CD4-positive, CD25-positive, alpha-beta regulatory T cell (primary cell): ENCODE results near the gene TSPAN18. TPM values are rescaled to one million over a fixed set of nuclear protein-coding genes. Genes with fewer than 3 reads are reported as not detected.

Source experiments
- ATAC-seq, 2 donors: fragments of 150-1000 bp; cut with Tn5 transposase; one replicate each; pipeline ENCODE4 v1.10.0; 2021; ENCODE audit warnings: low read depth in 2 of 2, moderate number of reproducible peaks in 2 of 2, moderate library complexity in 1 of 2
- DNase-seq, 3 donors: peaks; one replicate each; pipeline versions ENCODE4 v3.0.0 to v3.0.0-alpha.2; 2012 to 2022; ENCODE audit warnings: mixed read lengths in 1 of 3
- H3K27ac ChIP-seq: one replicate; pipeline ENCODE4 v1.7.0; 2013; ENCODE audit warnings: mild to moderate bottlenecking, low read length; ENCODE audit not compliant: insufficient read depth, poor library complexity, severe bottlenecking
- H3K27me3 ChIP-seq: one replicate; pipeline ENCODE4 v1.7.0; 2013; ENCODE audit warnings: low read length; ENCODE audit not compliant: control insufficient read depth, insufficient read depth
- H3K36me3 ChIP-seq: one replicate; pipeline ENCODE4 v1.7.0; 2013; ENCODE audit warnings: mild to moderate bottlenecking, low read length, moderate library complexity; ENCODE audit not compliant: control insufficient read depth, insufficient read depth
- H3K4me1 ChIP-seq: 2 replicates; pipeline ENCODE4 v1.7.0; 2013; ENCODE audit warnings: mild to moderate bottlenecking, low read length; ENCODE audit not compliant: insufficient read depth, control insufficient read depth, poor library complexity, severe bottlenecking
- H3K4me3 ChIP-seq: one replicate; pipeline ENCODE4 v1.7.0; 2013; ENCODE audit warnings: low read depth, mild to moderate bottlenecking, low read length, moderate library complexity
- H3K9me3 ChIP-seq, 2 experiments: 1 replicate in 1 of 2; 2 replicates in 1 of 2; pipeline ENCODE4 v1.7.0; 2013; ENCODE audit warnings: low read length in 2 of 2, mild to moderate bottlenecking in 1 of 2, moderate library complexity in 1 of 2; ENCODE audit not compliant: control insufficient read depth in 2 of 2
- H3K27ac Mint-ChIP-seq, 3 donors: one replicate each; pipeline ENCODE4 v1.8.0; 2020 to 2022; ENCODE audit warnings: mild to moderate bottlenecking in 3 of 3, mixed read lengths in 3 of 3, moderate library complexity in 2 of 3
- H3K27me3 Mint-ChIP-seq: one replicate; pipeline ENCODE4 v1.8.0; 2022; ENCODE audit warnings: mild to moderate bottlenecking, mixed read lengths
- H3K36me3 Mint-ChIP-seq: one replicate; pipeline ENCODE4 v1.8.0; 2020; ENCODE audit warnings: mixed read lengths
- H3K4me1 Mint-ChIP-seq, 4 donors: one replicate each; pipeline ENCODE4 v1.8.0; 2020 to 2022; ENCODE audit warnings: mixed read lengths in 4 of 4, mild to moderate bottlenecking in 1 of 4
- H3K4me3 Mint-ChIP-seq, 4 donors: one replicate each; pipeline ENCODE4 v1.8.0; 2020 to 2022; ENCODE audit warnings: mild to moderate bottlenecking in 4 of 4, mixed read lengths in 4 of 4, moderate library complexity in 3 of 4
- H3K9me3 Mint-ChIP-seq, 7 donors: one replicate each; pipeline ENCODE4 v1.8.0; 2020 to 2022; ENCODE audit warnings: mixed read lengths in 7 of 7, mild to moderate bottlenecking in 3 of 7, moderate library complexity in 2 of 7
- polyA plus RNA-seq, 4 donors: library from polyadenylated mRNA; unstranded; fragments of 300-500 nt; fragmentation: Illumina TruSeq; gene quantifications; one replicate each; pipeline ENCODE4 v1.2.3, GENCODE V29; 2021
- total RNA-seq: library from RNA; stranded (reverse); gene quantifications from one replicate; pipeline ENCODE4 v1.2.3, GENCODE V29; 2022

TSPAN18 gene
- total and polyA plus RNA-seq, 5 donors from 2014 or later = 3.2 to 36.9 (median 4.9) TPM

DNA sequence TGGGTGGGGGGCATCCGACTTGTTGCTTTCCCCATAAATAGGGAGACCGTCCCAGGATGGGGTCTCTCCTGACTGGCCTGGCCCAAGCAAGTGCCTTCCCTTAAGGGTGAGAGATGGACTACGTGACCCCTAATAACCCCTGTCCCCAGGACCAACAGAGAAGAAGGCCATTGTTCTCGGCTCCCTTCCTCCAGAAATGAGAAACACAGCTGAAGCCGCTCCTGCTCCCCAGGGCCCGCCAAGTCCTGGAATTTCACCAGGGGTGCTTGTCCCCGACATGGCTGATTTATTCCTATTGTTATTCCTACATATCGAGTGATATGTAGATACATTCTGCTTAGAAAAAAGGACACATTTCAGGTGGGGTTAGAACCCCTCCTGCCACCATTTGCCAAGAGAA lies 123.2 kb downstream of the TSPAN18 start:
- H3K9me3 ChIP-seq = peaks cover 4 to 11% of the 10 kb centered on the region in 2 experiments
- no peak for ATAC-seq
- H3K27ac Mint-ChIP-seq = no peak overlapping the region

GRCh38 chr11:44851496-44851895 lies 124.7 kb downstream of the TSPAN18 start:
- Mint-ChIP-seq H3K4me1 (peaks cover 0 to 8% (median 4%) of the 10 kb centered on the region in 4 donors), H3K36me3 (peaks cover 21% of the 10 kb centered on the region), H3K9me3 (peaks cover 0 to 6% (median 2%) of the 10 kb centered on the region in 7 donors), H3K4me3 (no peak overlapping the region), H3K27me3 (no peaks in the 10 kb centered on the region), H3K27ac (no peak overlapping the region)
- H3K27ac ChIP-seq = no peak overlapping the region
- DNase-seq = no peak
- no peaks in the 10 kb centered on the region for H3K36me3 ChIP-seq
- peaks cover 4 to 10% of the 10 kb centered on the region in 2 experiments for H3K9me3 ChIP-seq
- no peak for ATAC-seq
- H3K27me3 ChIP-seq = no peaks in the 10 kb centered on the region
- H3K4me1 ChIP-seq = no peaks in the 10 kb centered on the region
- no peak overlapping the region for H3K4me3 ChIP-seq

More for the DNA sequence above, 123.2 kb downstream of the TSPAN18 start:
- Histone ChIP-seq H3K36me3 (peaks cover 4% of the 10 kb centered on the region), H3K4me1 (no peaks in the 10 kb centered on the region), H3K27me3 (no peaks in the 10 kb centered on the region), H3K27ac (no peak overlapping the region), H3K4me3 (no peak overlapping the region)
- H3K27me3 Mint-ChIP-seq = no peaks in the 10 kb centered on the region
- DNase-seq = no peak
- no peak overlapping the region for H3K4me3 Mint-ChIP-seq
- H3K4me1 Mint-ChIP-seq = peaks cover 0 to 4% (median 2%) of the 10 kb centered on the region in 4 donors
- H3K36me3 Mint-ChIP-seq = peaks cover 30% of the 10 kb centered on the region
- H3K9me3 Mint-ChIP-seq = peaks cover 0 to 17% (median 4%) of the 10 kb centered on the region in 7 donors

DNA sequence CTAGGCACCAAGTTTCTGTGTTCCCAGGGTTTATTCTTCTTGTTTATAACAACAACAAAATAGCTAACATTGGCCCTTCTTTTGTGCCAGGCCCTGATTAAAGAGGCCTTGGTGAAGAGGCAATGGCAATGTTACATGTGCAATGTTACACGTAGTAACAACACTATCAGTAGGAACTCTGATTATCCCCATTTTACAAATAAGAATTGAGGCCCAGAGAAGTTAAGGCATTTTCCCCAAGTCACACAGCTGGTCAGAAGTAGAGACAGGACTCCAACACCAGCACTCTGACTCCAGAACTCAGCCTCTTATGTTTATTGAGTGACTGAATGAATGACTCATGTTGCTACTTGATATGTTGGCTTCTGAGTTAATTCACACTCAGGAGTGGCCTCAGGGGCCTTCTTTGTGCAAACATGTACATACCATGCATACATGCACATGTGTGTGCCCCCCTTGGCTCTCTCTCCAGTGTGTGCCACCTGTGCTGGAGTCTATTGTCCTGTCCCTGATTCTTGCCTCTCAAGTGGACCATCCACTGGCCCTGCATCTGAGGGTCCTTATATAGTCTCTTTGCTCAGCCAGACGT lies 125.5 kb downstream of the TSPAN18 start:
- Mint-ChIP-seq H3K4me3 (no peak overlapping the region), H3K36me3 (peaks cover 16% of the 10 kb centered on the region), H3K4me1 (peaks cover 0 to 11% (median 5%) of the 10 kb centered on the region in 4 donors), H3K9me3 (no peaks in the 10 kb centered on the region), H3K27ac (no peak overlapping the region), H3K27me3 (no peaks in the 10 kb centered on the region)
- H3K27ac ChIP-seq = no peak overlapping the region
- DNase-seq (no peak), ATAC-seq (no peak)
- no peaks in the 10 kb centered on the region for H3K4me1 ChIP-seq
- no peaks in the 10 kb centered on the region for H3K27me3 ChIP-seq
- H3K9me3 ChIP-seq = peaks cover 0 to 2% of the 10 kb centered on the region in 2 experiments
- H3K36me3 ChIP-seq = no peaks in the 10 kb centered on the region
- no peak overlapping the region for H3K4me3 ChIP-seq

DNA sequence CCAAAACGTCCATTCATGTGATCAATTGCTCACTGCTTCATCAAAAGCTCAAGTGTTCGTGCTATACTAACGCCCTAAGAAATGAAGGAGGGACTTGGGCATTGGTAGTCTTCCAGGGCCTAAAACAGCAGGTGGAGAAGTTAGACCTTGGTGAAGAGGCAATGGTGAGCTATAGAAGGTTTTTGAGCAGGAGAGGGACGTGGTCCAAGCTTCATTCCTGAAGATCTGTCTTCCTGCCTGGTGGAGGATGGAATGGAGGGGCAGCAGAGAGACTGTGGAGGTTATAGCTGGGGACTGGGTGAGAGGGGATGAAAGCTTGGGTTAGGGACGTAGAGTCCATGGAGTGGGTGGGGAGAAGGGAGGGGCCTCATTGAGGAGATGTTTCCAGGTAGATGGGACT lies 126.2 kb downstream of the TSPAN18 start:
- no peak overlapping the region for H3K4me3 ChIP-seq
- Mint-ChIP-seq H3K27ac (peak overlapping the region in 1 of 3 donors; percentile 43), H3K4me1 (peaks cover 0 to 11% (median 5%) of the 10 kb centered on the region in 4 donors), H3K4me3 (no peak overlapping the region), H3K36me3 (peaks cover 17% of the 10 kb centered on the region), H3K9me3 (no peaks in the 10 kb centered on the region), H3K27me3 (no peaks in the 10 kb centered on the region)
- DNase-seq (no peak), ATAC-seq (no peak)
- H3K9me3 ChIP-seq = no peaks in the 10 kb centered on the region
- H3K4me1 ChIP-seq = no peaks in the 10 kb centered on the region
- no peaks in the 10 kb centered on the region for H3K36me3 ChIP-seq
- no peak overlapping the region for H3K27ac ChIP-seq
- H3K27me3 ChIP-seq = no peaks in the 10 kb centered on the region

GRCh38 chr11:44853666-44854065 lies 126.9 kb downstream of the TSPAN18 start:
- Mint-ChIP-seq H3K36me3 (peaks cover 19% of the 10 kb centered on the region), H3K27me3 (no peaks in the 10 kb centered on the region), H3K4me1 (peaks cover 0 to 13% (median 5%) of the 10 kb centered on the region in 4 donors), H3K27ac (no peak overlapping the region), H3K4me3 (no peak overlapping the region), H3K9me3 (no peaks in the 10 kb centered on the region)
- no peaks in the 10 kb centered on the region for H3K27me3 ChIP-seq
- no peaks in the 10 kb centered on the region for H3K4me1 ChIP-seq
- ATAC-seq = no peak
- no peaks in the 10 kb centered on the region for H3K9me3 ChIP-seq
- no peak overlapping the region for H3K4me3 ChIP-seq
- H3K27ac ChIP-seq = no peak overlapping the region
- DNase-seq = no peak
- H3K36me3 ChIP-seq = no peaks in the 10 kb centered on the region

GRCh38 chr11:44854086-44854485 lies 127.3 kb downstream of the TSPAN18 start:
- Histone ChIP-seq H3K27me3 (no peaks in the 10 kb centered on the region), H3K4me3 (no peak overlapping the region), H3K27ac (no peak overlapping the region), H3K36me3 (no peaks in the 10 kb centered on the region), H3K4me1 (no peaks in the 10 kb centered on the region), H3K9me3 (no peaks in the 10 kb centered on the region)
- Mint-ChIP-seq H3K27me3 (no peaks in the 10 kb centered on the region), H3K9me3 (no peaks in the 10 kb centered on the region), H3K4me3 (no peak overlapping the region), H3K27ac (no peak overlapping the region), H3K36me3 (peaks cover 17% of the 10 kb centered on the region), H3K4me1 (peaks cover 0 to 13% (median 6%) of the 10 kb centered on the region in 4 donors)
- ATAC-seq = no peak
- no peak for DNase-seq

- Histone ChIP-seq H3K4me1 (no peaks in the 10 kb centered on the region), H3K27ac (no peak overlapping the region), H3K36me3 (no peaks in the 10 kb centered on the region), H3K4me3 (no peak overlapping the region), H3K27me3 (no peaks in the 10 kb centered on the region), H3K9me3 (no peaks in the 10 kb centered on the region)
- Mint-ChIP-seq H3K27ac (no peak overlapping the region), H3K9me3 (no peaks in the 10 kb centered on the region), H3K27me3 (no peaks in the 10 kb centered on the region), H3K4me3 (no peak overlapping the region), H3K4me1 (peaks cover 0 to 13% (median 6%) of the 10 kb centered on the region in 4 donors), H3K36me3 (peaks cover 16% of the 10 kb centered on the region)
- ATAC-seq = no peak
- DNase-seq = no peak
These were observed 128.2 kb downstream of the TSPAN18 start for GRCh38 chr11:44854741-44855492.

DNA sequence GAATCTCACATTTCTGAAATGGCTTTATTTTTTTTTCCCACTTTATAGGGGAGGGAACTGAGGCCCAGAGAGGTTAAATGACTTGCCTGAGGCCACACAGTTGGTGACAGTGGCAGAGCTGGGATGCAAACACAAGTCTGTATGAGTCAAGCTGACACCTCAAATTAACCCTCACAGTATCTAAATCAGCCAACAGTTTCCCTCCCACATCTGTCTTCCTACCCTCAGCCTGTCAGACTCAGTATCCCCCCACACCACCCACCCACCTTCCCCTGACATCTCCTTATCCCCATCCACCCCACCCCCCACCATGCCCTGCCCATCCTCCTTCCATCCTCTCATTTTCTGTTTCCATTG lies 128.7 kb downstream of the TSPAN18 start:
- H3K27ac ChIP-seq = no peak overlapping the region
- Mint-ChIP-seq H3K27ac (no peak overlapping the region), H3K27me3 (no peaks in the 10 kb centered on the region)

More for the DNA sequence above, 128.7 kb downstream of the TSPAN18 start:
- DNase-seq (no peak), ATAC-seq (no peak)
- no peak overlapping the region for H3K4me3 ChIP-seq
- Mint-ChIP-seq H3K36me3 (peaks cover 16% of the 10 kb centered on the region), H3K9me3 (no peaks in the 10 kb centered on the region), H3K4me1 (peaks cover 0 to 18% (median 7%) of the 10 kb centered on the region in 4 donors), H3K4me3 (no peak overlapping the region)
- no peaks in the 10 kb centered on the region for H3K27me3 ChIP-seq
- no peaks in the 10 kb centered on the region for H3K9me3 ChIP-seq
- no peaks in the 10 kb centered on the region for H3K36me3 ChIP-seq
- peaks cover 5% of the 10 kb centered on the region for H3K4me1 ChIP-seq
